Mucosa of descending colon (tissue), 3 donors: Measurements from ENCODE around the gene OR8B12. TPM values are rescaled to one million over a fixed set of nuclear protein-coding genes. Genes with fewer than 3 reads are reported as not detected.

Experiments used
- ATAC-seq: fragments of 200-7000 bp; cut with Tn5 transposase; one replicate; pipeline ENCODE4 v1.9.1; 2020; ENCODE audit warnings: mild to moderate bottlenecking, moderate library complexity
- DNase-seq, 3 donors: peaks; one replicate each; pipeline ENCODE4 v3.0.0-alpha.2; 2020
- H3K36me3 ChIP-seq: fragments of 200-600 bp; one replicate; pipeline ENCODE4 v1.8.0; 2021; ENCODE audit warnings: low read depth, mild to moderate bottlenecking
- H3K4me1 ChIP-seq: fragments of 200-600 bp; one replicate; pipeline ENCODE4 v1.8.0; 2021; ENCODE audit warnings: low read depth, mild to moderate bottlenecking
- H3K4me3 ChIP-seq: fragments of 200-600 bp; one replicate; pipeline ENCODE4 v1.8.0; 2021; ENCODE audit warnings: mild to moderate bottlenecking
- H3K9me3 ChIP-seq: fragments of 200-600 bp; one replicate; pipeline ENCODE4 v1.8.0; 2021; ENCODE audit warnings: mild to moderate bottlenecking
- intact Hi-C, 2 donors: fragments of 100-400 bp; cut with DNase I in 1 of 2; cut with micrococcal nuclease in 1 of 2; formaldehyde crosslinking; loops; one replicate each; pipeline versions ENCODE4 v1.11.0 to v1.11.1; 2022; cut with DNase I, micrococcal nuclease
- total RNA-seq, 3 donors: library from RNA; stranded (reverse); fragmentation: NEBNext Ultra II Directional in 2 of 3; extraction: Animal tissue kit (Norgen Biotek cat#: 25700) in 2 of 3; gene quantifications; one replicate each; pipeline versions ENCODE4 v1.2.1 to v1.2.4, GENCODE V29; 2021 to 2023
- TF ChIP-seq, protein P1 (sequence below): fragments of 200-600 bp; IDR thresholded peaks from one replicate; pipeline ENCODE4 v1.8.0; 2022; ENCODE audit warnings: antibody characterized with exemption, mild to moderate bottlenecking
- donor health status: DM: no; HTN: no; CAD: no; lungs with moderate emphysema.
- donor health status: DM: no; HTN: no; CAD: no.
- donor health status: DM: no; HTN: yes; CAD: no.

OR8B12 gene
- total RNA-seq, 3 donors from 2014 or later: not detected

GRCh38 chr11:124511745-124512144, 31.7 kb downstream of the OR8B12 start:
- TF ChIP-seq, protein P1, sequence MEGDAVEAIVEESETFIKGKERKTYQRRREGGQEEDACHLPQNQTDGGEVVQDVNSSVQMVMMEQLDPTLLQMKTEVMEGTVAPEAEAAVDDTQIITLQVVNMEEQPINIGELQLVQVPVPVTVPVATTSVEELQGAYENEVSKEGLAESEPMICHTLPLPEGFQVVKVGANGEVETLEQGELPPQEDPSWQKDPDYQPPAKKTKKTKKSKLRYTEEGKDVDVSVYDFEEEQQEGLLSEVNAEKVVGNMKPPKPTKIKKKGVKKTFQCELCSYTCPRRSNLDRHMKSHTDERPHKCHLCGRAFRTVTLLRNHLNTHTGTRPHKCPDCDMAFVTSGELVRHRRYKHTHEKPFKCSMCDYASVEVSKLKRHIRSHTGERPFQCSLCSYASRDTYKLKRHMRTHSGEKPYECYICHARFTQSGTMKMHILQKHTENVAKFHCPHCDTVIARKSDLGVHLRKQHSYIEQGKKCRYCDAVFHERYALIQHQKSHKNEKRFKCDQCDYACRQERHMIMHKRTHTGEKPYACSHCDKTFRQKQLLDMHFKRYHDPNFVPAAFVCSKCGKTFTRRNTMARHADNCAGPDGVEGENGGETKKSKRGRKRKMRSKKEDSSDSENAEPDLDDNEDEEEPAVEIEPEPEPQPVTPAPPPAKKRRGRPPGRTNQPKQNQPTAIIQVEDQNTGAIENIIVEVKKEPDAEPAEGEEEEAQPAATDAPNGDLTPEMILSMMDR: no peak
- no peak for DNase-seq
- Histone ChIP-seq H3K36me3 (no peaks in the 10 kb centered on the region), H3K4me3 (no peak overlapping the region), H3K9me3 (no peaks in the 10 kb centered on the region), H3K4me1 (no peaks in the 10 kb centered on the region)
- no peak for ATAC-seq
- intact Hi-C loops: no loop called here

DNA sequence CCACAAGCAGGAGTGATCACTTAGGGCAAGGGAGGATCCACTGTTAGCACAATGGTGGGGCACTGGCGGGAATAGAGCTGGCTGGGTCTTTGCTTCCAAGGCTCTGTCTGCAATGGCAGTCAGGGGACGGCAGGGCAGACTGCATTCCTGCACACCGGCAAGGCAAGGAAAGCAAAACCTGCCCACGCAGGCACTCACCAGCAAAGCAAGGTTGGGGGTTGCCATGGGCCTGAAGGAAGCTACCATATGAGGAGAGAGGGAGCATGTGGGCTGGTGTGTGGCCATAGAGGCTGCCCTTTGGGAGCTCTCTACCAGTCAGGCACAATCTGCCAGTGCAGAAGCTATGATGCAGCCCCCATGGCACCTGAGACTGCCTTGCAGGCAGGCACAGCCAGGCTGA, 33.2 kb downstream of the OR8B12 start:
- TF ChIP-seq, protein P1: no peak
- H3K4me3 ChIP-seq: no peak overlapping the region
- H3K36me3 ChIP-seq: no peaks in the 10 kb centered on the region
- ATAC-seq (no peak), DNase-seq (no peak)
- intact Hi-C loops: no loop called here
- H3K4me1 ChIP-seq: no peaks in the 10 kb centered on the region
- H3K9me3 ChIP-seq: no peaks in the 10 kb centered on the region

- no peak for DNase-seq
- Histone ChIP-seq H3K4me1 (no peaks in the 10 kb centered on the region), H3K9me3 (no peaks in the 10 kb centered on the region), H3K36me3 (no peaks in the 10 kb centered on the region), H3K4me3 (no peak overlapping the region)
- intact Hi-C loops: no loop called here
- no peak for ATAC-seq
- TF ChIP-seq, protein P1: no peak
Observed at GRCh38 chr11:124499711-124500110, 43.7 kb downstream of the OR8B12 start.

DNA sequence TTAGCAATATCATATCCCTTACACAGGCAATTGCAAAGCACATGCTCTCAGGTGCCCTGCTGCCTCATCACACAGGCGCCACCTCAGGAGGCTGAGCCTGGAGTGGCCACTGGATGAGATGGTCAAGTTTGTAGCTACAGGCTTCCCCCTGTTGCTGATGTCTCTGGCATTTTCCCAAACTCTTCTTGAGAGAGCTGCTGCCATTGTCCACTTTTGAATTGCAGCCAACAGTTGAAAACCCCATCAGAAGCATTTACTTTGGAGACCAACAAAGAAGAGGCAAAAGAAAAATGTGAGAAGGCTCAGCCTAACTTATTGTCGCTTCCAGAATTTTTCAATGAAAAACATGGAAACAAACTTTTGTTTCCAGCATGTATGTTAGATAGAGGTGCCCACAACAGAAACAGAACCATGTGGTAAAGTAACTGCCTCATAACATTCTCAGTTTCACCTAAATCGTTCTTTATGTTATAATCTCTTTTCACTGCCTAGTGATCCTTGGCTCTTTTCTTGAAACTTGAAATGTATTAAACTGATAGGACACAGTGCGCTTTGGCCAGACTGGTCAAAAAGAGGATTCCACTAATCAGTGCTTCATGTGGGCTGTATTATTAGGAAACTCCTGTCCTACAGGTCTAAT, 50.3 kb downstream of the OR8B12 start:
- intact Hi-C loops: no loop called here

More for the DNA sequence above, 50.3 kb downstream of the OR8B12 start:
- TF ChIP-seq, protein P1: no peak
- DNase-seq (no peak), ATAC-seq (no peak)
- no peak overlapping the region for H3K4me3 ChIP-seq
- H3K9me3 ChIP-seq: no peaks in the 10 kb centered on the region
- no peaks in the 10 kb centered on the region for H3K4me1 ChIP-seq
- no peaks in the 10 kb centered on the region for H3K36me3 ChIP-seq

Other genes with a start within 250 kb of the OR8B12 start
- under 1 TPM in 1 of 3 donors, not detected in 2; 0.29 TPM for gene OR8D1, start 229.7 kb downstream of the OR8B12 start, total RNA-seq
- gene OR8D2, start 223.5 kb downstream of the OR8B12 start, total RNA-seq: not detected
- gene OR8B2, start 159.2 kb downstream of the OR8B12 start, total RNA-seq: not detected
- not detected for gene OR8B3, start 144.6 kb downstream of the OR8B12 start, total RNA-seq
- gene OR8B4, start 118.8 kb downstream of the OR8B12 start, total RNA-seq: not detected
- gene OR8B8, start 98.0 kb downstream of the OR8B12 start, total RNA-seq: not detected
- not detected for gene OR8A1, start 26.3 kb upstream of the OR8B12 start, total RNA-seq
- gene PANX3, start 67.8 kb upstream of the OR8B12 start, total RNA-seq: not detected
- gene TBRG1, start 79.2 kb upstream of the OR8B12 start, total RNA-seq: 10 to 100 TPM; 26.6 to 45.8 (median 41.8) TPM
- gene SIAE, start 130.1 kb upstream of the OR8B12 start, total RNA-seq: 100 to 1,000 TPM in 2 of 3 donors, 10 to 100 TPM in 1; 81.7 to 232 (median 147) TPM
- gene SPA17, start 130.2 kb upstream of the OR8B12 start, total RNA-seq: 1 to 10 TPM; 4.6 to 6.9 (median 5.8) TPM
- gene NRGN, start 196.3 kb upstream of the OR8B12 start, total RNA-seq: 1 to 10 TPM; 1.7 to 5.3 (median 2.0) TPM
- gene VSIG2, start 208.6 kb upstream of the OR8B12 start, total RNA-seq: 100 to 1,000 TPM in 2 of 3 donors, 10 to 100 TPM in 1; 78.6 to 268 (median 126) TPM
- gene ESAM, start 218.6 kb upstream of the OR8B12 start, total RNA-seq: 10 to 100 TPM in 1 of 3 donors, 1 to 10 TPM in 2; 7.7 to 11.5 (median 8.4) TPM